Ishikawa (cell line): Measurements from ENCODE around the gene ATP5PO.

Experiments
- CEBPB ChIP-seq: IDR thresholded peaks from 2 replicates; pipeline ENCODE4 v1.6.1; 2012
- CREB1 ChIP-seq: IDR thresholded peaks from 2 replicates; pipeline ENCODE4 v1.6.1; 2012; ENCODE audit warnings: low read depth
- EP300 ChIP-seq: IDR thresholded peaks from 2 replicates; pipeline ENCODE4 v1.6.1; 2012; ENCODE audit warnings: borderline replicate concordance
- FOXM1 ChIP-seq: IDR thresholded peaks from 2 replicates; pipeline ENCODE4 v1.6.1; 2012; ENCODE audit warnings: low read depth, borderline replicate concordance
- RAD21 ChIP-seq: IDR thresholded peaks from 2 replicates; pipeline ENCODE4 v1.6.1; 2012; ENCODE audit warnings: low read depth
- TAF1 ChIP-seq: IDR thresholded peaks from 2 replicates; pipeline ENCODE4 v1.6.1; 2012; ENCODE audit warnings: low read depth, mild to moderate bottlenecking
- YY1 ChIP-seq: IDR thresholded peaks from 2 replicates; pipeline ENCODE4 v1.6.1; 2012; ENCODE audit warnings: low read depth
- ZBTB7A ChIP-seq: IDR thresholded peaks from 2 replicates; pipeline ENCODE4 v1.6.1; 2012; ENCODE audit warnings: low read depth
- TF ChIP-seq, protein P1 (sequence below): IDR thresholded peaks from 2 replicates; pipeline ENCODE4 v1.6.1; 2012; ENCODE audit warnings: low read depth, mild to moderate bottlenecking

DNA sequence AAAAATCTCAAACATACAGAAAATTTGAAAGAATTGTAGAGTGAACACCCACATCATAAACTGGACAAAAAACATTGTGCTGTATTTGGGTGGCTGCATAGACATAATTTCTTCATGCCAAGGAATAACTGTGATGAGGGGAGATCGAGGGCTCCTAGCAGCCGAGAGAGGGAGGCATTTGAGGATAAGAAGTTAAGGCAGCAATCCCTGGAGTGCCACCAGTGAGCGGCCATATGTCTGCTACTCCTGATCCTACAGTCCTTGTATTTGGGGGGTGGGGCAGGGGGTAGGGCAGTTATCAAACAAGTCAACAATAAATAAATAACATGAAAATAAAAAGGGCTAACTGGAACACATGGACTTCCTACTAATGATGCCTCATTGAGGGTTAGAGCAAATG is 54.5 kb downstream of the ATP5PO start:
- no peak for TF ChIP-seq ZBTB7A
- no peak for TF ChIP-seq YY1
- TF ChIP-seq RAD21, result no peak
- no peak for TF ChIP-seq EP300
- TF ChIP-seq CREB1, result no peak
- TF ChIP-seq, protein P1, sequence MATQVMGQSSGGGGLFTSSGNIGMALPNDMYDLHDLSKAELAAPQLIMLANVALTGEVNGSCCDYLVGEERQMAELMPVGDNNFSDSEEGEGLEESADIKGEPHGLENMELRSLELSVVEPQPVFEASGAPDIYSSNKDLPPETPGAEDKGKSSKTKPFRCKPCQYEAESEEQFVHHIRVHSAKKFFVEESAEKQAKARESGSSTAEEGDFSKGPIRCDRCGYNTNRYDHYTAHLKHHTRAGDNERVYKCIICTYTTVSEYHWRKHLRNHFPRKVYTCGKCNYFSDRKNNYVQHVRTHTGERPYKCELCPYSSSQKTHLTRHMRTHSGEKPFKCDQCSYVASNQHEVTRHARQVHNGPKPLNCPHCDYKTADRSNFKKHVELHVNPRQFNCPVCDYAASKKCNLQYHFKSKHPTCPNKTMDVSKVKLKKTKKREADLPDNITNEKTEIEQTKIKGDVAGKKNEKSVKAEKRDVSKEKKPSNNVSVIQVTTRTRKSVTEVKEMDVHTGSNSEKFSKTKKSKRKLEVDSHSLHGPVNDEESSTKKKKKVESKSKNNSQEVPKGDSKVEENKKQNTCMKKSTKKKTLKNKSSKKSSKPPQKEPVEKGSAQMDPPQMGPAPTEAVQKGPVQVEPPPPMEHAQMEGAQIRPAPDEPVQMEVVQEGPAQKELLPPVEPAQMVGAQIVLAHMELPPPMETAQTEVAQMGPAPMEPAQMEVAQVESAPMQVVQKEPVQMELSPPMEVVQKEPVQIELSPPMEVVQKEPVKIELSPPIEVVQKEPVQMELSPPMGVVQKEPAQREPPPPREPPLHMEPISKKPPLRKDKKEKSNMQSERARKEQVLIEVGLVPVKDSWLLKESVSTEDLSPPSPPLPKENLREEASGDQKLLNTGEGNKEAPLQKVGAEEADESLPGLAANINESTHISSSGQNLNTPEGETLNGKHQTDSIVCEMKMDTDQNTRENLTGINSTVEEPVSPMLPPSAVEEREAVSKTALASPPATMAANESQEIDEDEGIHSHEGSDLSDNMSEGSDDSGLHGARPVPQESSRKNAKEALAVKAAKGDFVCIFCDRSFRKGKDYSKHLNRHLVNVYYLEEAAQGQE, result no peak
- no peak for TF ChIP-seq TAF1
- no peak for TF ChIP-seq CEBPB
- TF ChIP-seq FOXM1, result no peak
